Measurements from ENCODE around the gene CELF6.

DNA sequence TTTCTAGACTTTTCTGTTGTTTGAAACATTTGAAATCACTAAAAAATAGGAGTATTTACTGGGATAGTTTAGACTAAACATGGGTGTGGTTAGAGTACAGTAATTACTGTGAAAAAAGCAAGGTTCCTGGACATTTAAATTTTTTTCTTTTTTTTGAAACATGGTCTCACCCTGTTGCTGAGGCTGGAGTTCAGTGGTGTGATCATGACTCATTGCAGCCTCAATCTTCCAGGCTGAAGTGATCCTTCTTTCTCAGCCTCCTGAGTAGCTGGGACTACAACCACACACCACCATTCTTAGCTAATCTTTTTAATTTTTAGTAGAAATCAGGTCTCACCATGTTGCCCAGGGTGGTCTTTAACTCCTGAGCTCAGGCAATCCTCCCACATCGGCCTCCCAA lies 20.4 kb upstream of the CELF6 start:
- TF ChIP-seq, protein P1, sequence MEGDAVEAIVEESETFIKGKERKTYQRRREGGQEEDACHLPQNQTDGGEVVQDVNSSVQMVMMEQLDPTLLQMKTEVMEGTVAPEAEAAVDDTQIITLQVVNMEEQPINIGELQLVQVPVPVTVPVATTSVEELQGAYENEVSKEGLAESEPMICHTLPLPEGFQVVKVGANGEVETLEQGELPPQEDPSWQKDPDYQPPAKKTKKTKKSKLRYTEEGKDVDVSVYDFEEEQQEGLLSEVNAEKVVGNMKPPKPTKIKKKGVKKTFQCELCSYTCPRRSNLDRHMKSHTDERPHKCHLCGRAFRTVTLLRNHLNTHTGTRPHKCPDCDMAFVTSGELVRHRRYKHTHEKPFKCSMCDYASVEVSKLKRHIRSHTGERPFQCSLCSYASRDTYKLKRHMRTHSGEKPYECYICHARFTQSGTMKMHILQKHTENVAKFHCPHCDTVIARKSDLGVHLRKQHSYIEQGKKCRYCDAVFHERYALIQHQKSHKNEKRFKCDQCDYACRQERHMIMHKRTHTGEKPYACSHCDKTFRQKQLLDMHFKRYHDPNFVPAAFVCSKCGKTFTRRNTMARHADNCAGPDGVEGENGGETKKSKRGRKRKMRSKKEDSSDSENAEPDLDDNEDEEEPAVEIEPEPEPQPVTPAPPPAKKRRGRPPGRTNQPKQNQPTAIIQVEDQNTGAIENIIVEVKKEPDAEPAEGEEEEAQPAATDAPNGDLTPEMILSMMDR (IDR thresholded peaks at IDR 0.05; ENCODE audit: extremely low read depth in 1 of 2, insufficient read depth in 1 of 2, low read depth in 1 of 2, low read length in 2 of 2) = no peak
- TF ChIP-seq POLR2AphosphoS5 (IDR thresholded peaks at IDR 0.05; ENCODE audit: insufficient read depth, low read depth, low read length) (no peak), POLR2A (IDR thresholded peaks at IDR 0.05; ENCODE audit: low read depth, low read length) (no peak), EZH2 (IDR thresholded peaks at IDR 0.05; ENCODE audit: borderline replicate concordance, low read depth, low read length, severe bottlenecking) (no peak), FOS (IDR thresholded peaks at IDR 0.05; ENCODE audit: borderline replicate concordance, insufficient read depth, low read length) (no peak), JUN (IDR thresholded peaks at IDR 0.05; ENCODE audit: borderline replicate concordance, insufficient read depth, insufficient read length, low read depth) (no peak), MYC (IDR thresholded peaks at IDR 0.05; ENCODE audit: low read depth, low read length) (no peak), GATA2 (IDR thresholded peaks at IDR 0.05; ENCODE audit: insufficient read depth, insufficient read length, low read depth, low read length) (no peak)
- TF ChIP-seq, protein P2, sequence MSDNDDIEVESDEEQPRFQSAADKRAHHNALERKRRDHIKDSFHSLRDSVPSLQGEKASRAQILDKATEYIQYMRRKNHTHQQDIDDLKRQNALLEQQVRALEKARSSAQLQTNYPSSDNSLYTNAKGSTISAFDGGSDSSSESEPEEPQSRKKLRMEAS (IDR thresholded peaks at IDR 0.05; ENCODE audit: insufficient read depth, insufficient read length) = no peak
